ENCODE data around the gene LRFN2. TPM values are rescaled to one million over a fixed set of nuclear protein-coding genes. Genes with fewer than 3 reads are reported as not detected.

The LRFN2 gene
- total RNA-seq, 1 experiment from 2014 or later, result not detected

GRCh38 chr6:40411881-40412280 is 175.3 kb downstream of the LRFN2 start:
- Mint-ChIP-seq H3K27me3 (ENCODE audit: insufficient read depth, unreplicated experiment) (peaks cover 20% of the 10 kb centered on the region), H3K4me1 (ENCODE audit: low read depth, unreplicated experiment) (no peaks in the 10 kb centered on the region), H3K9me3 (ENCODE audit: unreplicated experiment) (no peaks in the 10 kb centered on the region), H3K36me3 (ENCODE audit: insufficient read depth, unreplicated experiment) (no peaks in the 10 kb centered on the region), H3K4me3 (ENCODE audit: unreplicated experiment) (no peak overlapping the region), H3K27ac (ENCODE audit: unreplicated experiment) (no peak overlapping the region)
- intact Hi-C loops (cut with micrococcal nuclease; ENCODE audit: unreplicated experiment), result no loop called here
- ChIA-PET POLR2A (no interaction called here), CTCF (no interaction called here)
- Histone ChIP-seq H3K27me3 (replicated peaks; ENCODE audit: control insufficient read depth, insufficient read depth, low read length) (peaks cover 1% of the 10 kb centered on the region; the same call in 1 of the 2 replicates), H3K4me1 (no peaks in the 10 kb centered on the region), H3K36me3 (ENCODE audit: control insufficient read depth, insufficient read depth, low read length) (no peaks in the 10 kb centered on the region), H3K4me3 (ENCODE audit: low read depth, low read length) (no peak overlapping the region), H3K9me3 (no peaks in the 10 kb centered on the region)
- BruUV-seq (replicated peaks), result no TSS peak
- TF ChIP-seq CTCF (IDR thresholded peaks at IDR 0.05; ENCODE audit: insufficient read depth in 1 of 2, low read depth in 1 of 2, low read length in 1 of 2, severe bottlenecking in 1 of 2, unreplicated experiment in 1 of 2), result no peak
- DNase-seq, result no peak

DNA sequence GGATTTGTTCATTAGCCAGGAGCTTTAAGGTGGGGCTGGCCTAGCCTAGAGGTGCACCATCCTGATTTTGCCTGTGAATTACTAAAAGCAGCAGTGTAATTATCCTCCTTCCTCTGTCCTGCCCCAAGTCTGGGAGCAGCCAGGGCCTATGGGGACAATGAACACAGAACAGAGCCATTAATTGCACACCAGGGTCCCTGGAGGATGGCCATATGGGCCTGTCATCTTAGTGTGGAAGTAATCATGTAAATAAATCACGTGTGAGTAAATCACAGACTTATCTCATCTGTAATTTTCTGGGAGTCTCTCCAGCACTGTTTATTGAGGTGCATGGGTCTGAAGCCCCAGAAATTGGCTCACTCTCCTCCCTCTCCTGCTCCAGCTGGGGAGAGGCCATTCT is 176.3 kb downstream of the LRFN2 start:
- intact Hi-C loops (cut with micrococcal nuclease; ENCODE audit: unreplicated experiment), result no loop called here
- CTCF ChIA-PET, result no interaction called here
- POLR2A ChIA-PET, result no interaction called here

GRCh38 chr6:40409716-40410397 is 177.3 kb downstream of the LRFN2 start:
- no peak overlapping the region for H3K4me3 Mint-ChIP-seq (ENCODE audit: unreplicated experiment)
- no peaks in the 10 kb centered on the region for H3K4me1 Mint-ChIP-seq (ENCODE audit: low read depth, unreplicated experiment)
- no peaks in the 10 kb centered on the region for H3K36me3 ChIP-seq (ENCODE audit: control insufficient read depth, insufficient read depth, low read length)
- DNase-seq, result no peak
- ChIA-PET CTCF (no interaction called here), POLR2A (no interaction called here)
- H3K9me3 ChIP-seq, result no peaks in the 10 kb centered on the region
- no peaks in the 10 kb centered on the region for H3K9me3 Mint-ChIP-seq (ENCODE audit: unreplicated experiment)
- intact Hi-C loops (cut with micrococcal nuclease; ENCODE audit: unreplicated experiment), result no loop called here
- BruUV-seq (replicated peaks), result no TSS peak
- no peaks in the 10 kb centered on the region for H3K4me1 ChIP-seq
- H3K36me3 Mint-ChIP-seq (ENCODE audit: insufficient read depth, unreplicated experiment), result no peaks in the 10 kb centered on the region
- no peak for TF ChIP-seq CTCF (IDR thresholded peaks at IDR 0.05; ENCODE audit: insufficient read depth in 1 of 2, low read depth in 1 of 2, low read length in 1 of 2, severe bottlenecking in 1 of 2, unreplicated experiment in 1 of 2)
- no peak overlapping the region for H3K27ac Mint-ChIP-seq (ENCODE audit: unreplicated experiment)
- H3K27me3 ChIP-seq (replicated peaks; ENCODE audit: control insufficient read depth, insufficient read depth, low read length), result peaks cover 3% of the 10 kb centered on the region; the same call in 1 of the 2 replicates
- peaks cover 19% of the 10 kb centered on the region for H3K27me3 Mint-ChIP-seq (ENCODE audit: insufficient read depth, unreplicated experiment)
- no peak overlapping the region for H3K4me3 ChIP-seq (ENCODE audit: low read depth, low read length)

More for the DNA sequence above, 176.3 kb downstream of the LRFN2 start:
- no peak for DNase-seq
- H3K36me3 Mint-ChIP-seq (ENCODE audit: insufficient read depth, unreplicated experiment), result no peaks in the 10 kb centered on the region
- peaks cover 23% of the 10 kb centered on the region for H3K27me3 Mint-ChIP-seq (ENCODE audit: insufficient read depth, unreplicated experiment)
- H3K4me3 Mint-ChIP-seq (ENCODE audit: unreplicated experiment), result no peak overlapping the region
- H3K27ac Mint-ChIP-seq (ENCODE audit: unreplicated experiment), result no peak overlapping the region
- peaks cover 3% of the 10 kb centered on the region; the same call in 1 of the 2 replicates for H3K27me3 ChIP-seq (replicated peaks; ENCODE audit: control insufficient read depth, insufficient read depth, low read length)
- no peaks in the 10 kb centered on the region for H3K36me3 ChIP-seq (ENCODE audit: control insufficient read depth, insufficient read depth, low read length)
- H3K4me1 Mint-ChIP-seq (ENCODE audit: low read depth, unreplicated experiment), result no peaks in the 10 kb centered on the region
- no peaks in the 10 kb centered on the region for H3K4me1 ChIP-seq
- no peaks in the 10 kb centered on the region for H3K9me3 ChIP-seq
- H3K4me3 ChIP-seq (ENCODE audit: low read depth, low read length), result no peak overlapping the region
- no TSS peak for BruUV-seq (replicated peaks)
- no peak for TF ChIP-seq CTCF (IDR thresholded peaks at IDR 0.05; ENCODE audit: insufficient read depth in 1 of 2, low read depth in 1 of 2, low read length in 1 of 2, severe bottlenecking in 1 of 2, unreplicated experiment in 1 of 2)
- H3K9me3 Mint-ChIP-seq (ENCODE audit: unreplicated experiment), result no peaks in the 10 kb centered on the region

Measured in Caco-2 (cell line).